ENCODE results near the gene TMEM129.

Gene TMEM129

GRCh38 chr4:1721003-1721665, at the start of gene TMEM129, which contains the start of gene TACC3:
Gene TMEM129 (minus strand): TSS chr4:1721323. CDS start chr4:1720837, 486 bp downstream.
Gene TACC3 (plus strand): TSS chr4:1721521. CDS start chr4:1723422, 1,901 bp downstream.
- DNase-seq, result peak; percentile 91

- no peak for DNase-seq
Measured at GRCh38 chr4:1770791-1771231, 49.7 kb upstream of the TMEM129 start.

GRCh38 chr4:1770245-1770644, 49.1 kb upstream of the TMEM129 start:
- DNase-seq, result no peak

GRCh38 chr4:1769692-1770091, 48.6 kb upstream of the TMEM129 start:
- no peak for DNase-seq

- DNase-seq, result no peak
Measured at GRCh38 chr4:1768367-1769034, 47.4 kb upstream of the TMEM129 start.

- no peak for DNase-seq
Measured at GRCh38 chr4:1767770-1768366, 46.7 kb upstream of the TMEM129 start.

GRCh38 chr4:1767061-1767769, 46.1 kb upstream of the TMEM129 start:
- DNase-seq, result no peak

GRCh38 chr4:1766106-1767060, 45.3 kb upstream of the TMEM129 start:
- no peak for DNase-seq

GRCh38 chr4:1765409-1766072, 44.4 kb upstream of the TMEM129 start:
- no peak for DNase-seq

- DNase-seq, result no peak
Measured at GRCh38 chr4:1764670-1765069, 43.5 kb upstream of the TMEM129 start.

- DNase-seq, result no peak
Measured at GRCh38 chr4:1763550-1764080, 42.5 kb upstream of the TMEM129 start.

GRCh38 chr4:1763070-1763549, 42.0 kb upstream of the TMEM129 start:
- no peak for DNase-seq

- DNase-seq, result no peak
Measured at GRCh38 chr4:1762264-1763010, 41.3 kb upstream of the TMEM129 start.

GRCh38 chr4:1761130-1761689, 40.1 kb upstream of the TMEM129 start:
- DNase-seq, result no peak

GRCh38 chr4:1760521-1761071, 39.5 kb upstream of the TMEM129 start:
- DNase-seq, result no peak

GRCh38 chr4:1759818-1760223, 38.7 kb upstream of the TMEM129 start:
- DNase-seq, result no peak

GRCh38 chr4:1759170-1759817, 38.2 kb upstream of the TMEM129 start:
- DNase-seq, result no peak

GRCh38 chr4:1758306-1759121, 37.4 kb upstream of the TMEM129 start:
- no peak for DNase-seq
